Hematopoietic multipotent progenitor cell treated with erythropoietin and hydrocortisone succinate and interleukin-3 and kit ligand, for 15 days (in vitro differentiated cells): ENCODE measurements around the gene KIF3B.
A peak's percentile ranks its signal among the peaks of the same experiment; 100 is the strongest.
"Not testable (repeated sequence)": the region's sequence is repeated elsewhere in the genome, so short reads cannot be mapped to it uniquely, and the experiment has no call there.

Source experiments
- DNase-seq: peaks from one replicate; pipeline ENCODE4 v3.0.0-alpha.2; 2015; ENCODE audit warnings: low spot score

Gene KIF3B

GRCh38 chr20:32248043-32248442 lies 29.4 kb upstream of the KIF3B start:
- no peak for DNase-seq

GRCh38 chr20:32249030-32249738 lies 28.3 kb upstream of the KIF3B start:
- no peak for DNase-seq

GRCh38 chr20:32251470-32251869 lies 26.0 kb upstream of the KIF3B start:
- DNase-seq = no peak

DNA sequence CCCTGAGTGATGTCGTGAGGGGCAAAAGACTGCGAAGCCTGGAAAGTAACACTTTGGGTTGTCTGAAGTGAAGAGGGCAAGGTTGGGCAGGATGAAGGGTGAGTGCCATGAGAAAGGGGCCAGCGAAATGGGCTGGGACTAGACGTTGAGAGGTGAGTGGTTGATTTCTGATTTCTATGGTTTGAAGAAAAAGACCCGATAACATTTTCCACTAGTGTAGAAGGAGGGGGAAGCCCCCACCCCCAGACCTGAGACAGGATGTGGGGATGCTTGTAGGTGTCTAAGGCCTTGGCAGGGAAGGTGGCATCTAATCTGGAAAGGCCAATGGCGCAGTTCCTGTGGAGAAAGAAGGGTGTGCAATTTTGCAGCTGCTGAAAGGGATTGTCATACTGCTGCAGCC lies 25.3 kb upstream of the KIF3B start:
- no peak for DNase-seq

DNA sequence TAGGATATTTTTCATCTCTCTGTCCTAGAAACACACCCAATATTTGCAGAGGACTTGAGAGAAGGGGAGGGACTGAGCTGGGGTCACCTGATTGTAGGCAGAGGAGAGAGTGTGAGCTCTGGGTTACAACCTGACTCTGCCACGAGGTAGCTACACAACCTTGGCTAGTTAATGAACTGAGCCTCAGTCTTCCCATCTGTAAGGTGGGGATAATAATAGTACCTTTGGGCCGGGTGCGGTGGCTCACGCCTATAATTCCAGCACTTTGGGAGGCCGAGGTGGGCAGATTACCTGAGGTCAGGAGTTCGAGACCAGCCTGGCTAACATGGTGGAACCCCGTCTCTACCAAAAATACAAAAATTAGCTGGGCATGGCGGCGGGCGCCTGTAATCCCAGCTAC lies 16.5 kb upstream of the KIF3B start:
- DNase-seq = not testable (repeated sequence)

- no peak for DNase-seq
These were observed 15.8 kb upstream of the KIF3B start for GRCh38 chr20:32261644-32262043.

GRCh38 chr20:32263398-32263954 lies 14.0 kb upstream of the KIF3B start:
- DNase-seq = no peak

- no peak for DNase-seq
These were observed 5.8 kb upstream of the KIF3B start for GRCh38 chr20:32271620-32272019.

- DNase-seq = no peak
These were observed 3.1 kb upstream of the KIF3B start for GRCh38 chr20:32274359-32274758.

DNA sequence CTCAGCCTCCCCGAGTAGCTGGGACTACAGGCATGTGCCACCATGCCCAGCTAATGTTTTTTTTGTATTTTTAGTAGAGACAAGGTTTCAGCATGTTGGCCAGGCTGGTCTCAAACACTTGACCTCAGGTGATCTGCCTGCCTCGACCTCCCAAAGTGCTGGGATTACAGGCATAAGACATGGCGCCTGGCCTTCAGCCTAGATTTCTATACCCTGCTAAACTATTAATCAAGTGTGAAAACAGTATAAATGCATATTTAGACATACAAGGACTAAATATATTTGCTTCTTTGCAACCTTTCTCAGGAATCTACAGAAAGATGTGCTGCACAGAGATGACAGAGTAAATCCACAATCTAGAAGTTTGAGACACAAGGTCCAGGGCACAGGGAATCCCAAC lies 2.3 kb upstream of the KIF3B start:
- DNase-seq = not testable (repeated sequence)

DNA sequence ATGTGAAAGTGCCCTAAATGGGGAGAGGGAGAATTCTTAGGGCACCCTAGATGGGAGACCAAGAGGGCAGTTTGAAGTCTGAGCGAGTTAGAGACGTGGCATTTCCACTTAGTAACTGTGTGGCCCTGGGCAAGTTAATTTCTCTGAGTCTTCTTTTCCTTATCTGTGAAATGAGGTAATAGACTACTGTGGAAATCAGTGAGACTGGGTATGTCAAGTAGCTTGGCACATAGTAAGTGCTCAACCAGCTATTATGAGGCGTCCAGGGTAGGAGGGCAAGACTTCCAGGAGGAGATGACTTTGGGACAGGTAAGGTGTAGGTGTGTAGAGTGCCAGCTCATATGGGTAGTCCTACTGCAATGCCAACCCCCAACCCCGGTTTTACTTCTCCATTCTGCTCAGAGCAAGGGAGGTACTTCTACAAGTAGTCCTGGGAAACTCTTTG lies 770 bp downstream of the KIF3B start:
- DNase-seq = no peak

DNA sequence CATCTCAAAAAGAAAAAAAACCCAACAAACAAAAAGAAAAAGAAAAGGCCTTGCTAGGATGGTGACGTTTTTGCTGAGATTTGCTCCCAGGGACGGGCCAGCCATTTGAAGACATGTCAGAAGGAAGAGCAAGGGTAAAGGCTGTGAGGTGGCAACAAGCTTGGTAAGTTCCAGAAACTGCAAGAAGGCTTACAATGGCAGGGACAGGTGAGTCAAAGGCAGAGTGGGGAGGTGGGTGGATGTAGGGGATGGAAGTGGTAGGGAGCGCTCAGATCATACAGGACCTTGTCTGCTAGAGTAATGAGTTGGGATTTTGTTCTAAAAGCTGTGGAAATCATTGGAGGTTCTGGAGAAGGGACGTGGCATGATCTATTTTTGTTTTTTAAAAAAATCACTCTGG lies 4.3 kb downstream of the KIF3B start:
- no peak for DNase-seq

DNA sequence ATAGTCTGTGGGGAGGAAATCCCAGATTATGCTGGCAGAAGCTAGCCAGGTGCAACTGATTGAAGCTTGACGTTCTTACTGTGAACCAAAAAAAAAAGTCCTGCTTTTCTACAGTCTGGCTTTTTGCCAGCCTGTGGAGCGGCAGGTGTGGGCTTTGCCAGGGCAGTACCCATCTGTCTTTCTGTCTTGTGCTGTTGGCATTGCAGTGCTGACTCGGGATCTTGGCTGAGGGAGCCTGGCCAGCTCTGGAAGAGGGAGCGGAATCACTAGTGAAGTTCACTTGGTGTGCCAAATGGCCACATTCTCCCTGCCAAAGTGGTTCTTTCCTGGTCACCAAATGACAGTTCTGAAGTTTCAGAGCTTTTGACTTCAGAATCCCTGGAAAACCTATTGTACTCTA lies 5.0 kb downstream of the KIF3B start:
- no peak for DNase-seq

- DNase-seq = no peak
These were observed 7.7 kb downstream of the KIF3B start for GRCh38 chr20:32285082-32285620.

- DNase-seq = peak; percentile 59
These were observed 8.3 kb downstream of the KIF3B start for GRCh38 chr20:32285621-32286371.

GRCh38 chr20:32287231-32287638 lies 9.8 kb downstream of the KIF3B start:
- no peak for DNase-seq

DNA sequence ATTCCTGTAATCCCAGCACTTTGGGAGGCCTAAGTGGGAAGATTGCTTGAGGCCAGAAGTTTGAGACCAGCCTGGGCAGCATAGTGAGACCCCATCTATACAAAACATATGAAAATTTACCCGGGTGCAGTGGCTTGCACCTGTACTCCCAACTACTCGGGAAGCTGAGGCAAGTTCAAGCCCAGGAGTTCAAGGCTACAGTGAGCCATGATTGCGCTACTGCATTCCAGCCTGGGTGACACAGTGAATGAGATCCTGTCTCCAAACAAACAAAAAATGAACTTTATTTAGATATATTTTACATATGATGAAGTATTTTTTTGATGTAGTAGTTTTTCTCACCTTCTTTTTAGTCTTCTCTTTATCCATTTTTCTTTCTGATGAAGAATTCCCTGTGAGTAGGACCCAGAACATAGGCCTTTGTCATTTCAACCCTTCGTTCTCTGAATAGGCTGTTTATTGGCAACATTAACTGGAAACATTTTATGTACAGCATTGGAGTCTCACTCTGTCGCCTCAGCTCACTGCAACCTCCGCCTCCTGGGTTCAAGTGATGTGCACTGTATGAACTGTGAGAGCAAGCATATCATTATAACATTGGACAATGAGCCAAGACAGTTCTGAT lies 10.9 kb downstream of the KIF3B start:
- no peak for DNase-seq

DNA sequence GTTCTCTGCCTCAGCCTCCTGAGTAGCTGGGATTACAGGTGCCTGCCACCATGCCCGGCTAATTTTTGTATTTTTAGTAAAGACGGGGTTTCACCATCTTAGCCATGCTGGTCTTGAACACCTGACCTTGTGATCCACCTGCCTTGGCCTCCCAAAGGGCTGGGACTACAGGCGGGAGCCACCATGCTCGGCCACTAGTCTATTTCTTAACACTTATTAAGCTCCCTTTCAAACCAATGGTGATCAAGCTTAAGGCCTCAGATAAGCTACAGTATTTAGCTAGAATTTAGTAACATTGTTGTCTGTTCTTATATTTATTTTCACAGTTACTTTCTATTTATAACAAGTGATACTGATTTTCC lies 11.8 kb downstream of the KIF3B start:
- not testable (repeated sequence) for DNase-seq

DNA sequence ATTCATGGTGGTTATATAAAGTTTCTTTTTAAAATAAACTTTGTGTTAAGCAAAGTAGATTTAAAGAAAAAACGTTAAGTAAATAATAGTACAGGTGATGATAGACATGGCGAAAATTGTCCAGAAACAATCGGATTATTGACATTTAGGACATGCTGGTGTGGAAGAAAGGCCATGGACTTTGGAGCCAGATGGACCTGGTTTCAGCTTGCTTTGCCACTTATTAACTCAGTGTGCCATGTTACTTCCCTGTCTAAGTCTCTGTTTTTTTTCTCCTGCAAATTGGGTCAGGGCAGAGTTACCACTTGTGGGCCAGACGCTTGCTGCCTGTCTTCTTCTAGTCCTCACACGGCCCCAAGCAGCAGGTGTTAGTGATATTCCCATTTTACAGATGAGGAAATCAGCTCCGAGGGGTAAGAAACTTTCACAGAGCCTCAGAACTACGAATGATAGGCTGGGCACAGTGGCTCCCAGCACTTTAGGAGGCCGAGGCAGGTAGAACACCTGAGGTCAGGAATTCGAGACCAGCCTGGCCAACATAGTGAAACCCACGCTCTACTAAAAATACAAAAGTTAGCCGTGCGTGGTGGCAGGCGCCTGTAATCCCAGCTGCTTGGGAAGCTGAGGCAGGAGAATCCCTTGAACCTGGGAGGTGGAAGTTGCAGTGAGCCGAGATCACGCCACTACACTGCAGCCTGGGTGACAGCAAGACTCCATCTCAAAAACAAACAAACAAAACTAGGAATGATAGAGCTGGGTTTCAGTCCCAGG lies 12.4 kb downstream of the KIF3B start:
- no peak for DNase-seq

- no peak for DNase-seq
These were observed 13.7 kb downstream of the KIF3B start for GRCh38 chr20:32291166-32291565.

- DNase-seq = no peak
These were observed 15.1 kb downstream of the KIF3B start for GRCh38 chr20:32292548-32292947.

DNA sequence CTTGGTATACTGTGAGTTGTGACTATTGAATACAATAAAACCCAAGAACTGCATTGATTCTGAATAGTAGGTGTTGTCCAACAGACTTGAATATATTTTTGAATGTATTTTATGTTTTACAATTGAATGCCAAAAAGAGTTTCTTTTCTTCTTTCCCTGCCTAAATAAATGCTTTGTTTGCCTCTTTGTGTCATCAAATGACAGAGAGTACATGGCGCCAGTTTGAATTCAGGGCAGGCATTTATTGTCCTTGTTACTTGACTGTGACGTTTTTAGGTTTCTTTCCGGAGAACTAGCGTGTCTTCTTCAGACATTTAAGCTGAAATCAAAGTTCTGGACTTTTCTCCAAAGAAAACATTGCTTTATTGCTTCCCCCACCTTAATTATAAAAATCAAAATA lies 16.6 kb downstream of the KIF3B start:
- no peak for DNase-seq
